HG03432 (cell line): Measurements from ENCODE around the gene GNAS-AS1.
"Not testable (repeated sequence)": the region's sequence is repeated elsewhere in the genome, so short reads cannot be mapped to it uniquely, and the experiment has no call there.

Experiments used
- ATAC-seq: cut with Tn5 transposase; IDR thresholded peaks from one replicate; pipeline ENCODE4 v1.9.1; 2021; ENCODE audit warnings: mild to moderate bottlenecking, moderate library complexity; ENCODE audit not compliant: unreplicated experiment

Gene GNAS-AS1

GRCh38 chr20:58837717-58838116, 13.0 kb downstream of the GNAS-AS1 start:
- no peak for ATAC-seq

GRCh38 chr20:58836616-58837204, 14.0 kb downstream of the GNAS-AS1 start:
- ATAC-seq, result no peak

GRCh38 chr20:58835231-58835630, 15.5 kb downstream of the GNAS-AS1 start:
- ATAC-seq, result no peak

GRCh38 chr20:58833921-58834320, 16.8 kb downstream of the GNAS-AS1 start:
- ATAC-seq, result no peak

- no peak for ATAC-seq
These were observed 18.2 kb downstream of the GNAS-AS1 start for GRCh38 chr20:58832457-58832856.

- no peak for ATAC-seq
These were observed 21.2 kb downstream of the GNAS-AS1 start for GRCh38 chr20:58829531-58829941.

DNA sequence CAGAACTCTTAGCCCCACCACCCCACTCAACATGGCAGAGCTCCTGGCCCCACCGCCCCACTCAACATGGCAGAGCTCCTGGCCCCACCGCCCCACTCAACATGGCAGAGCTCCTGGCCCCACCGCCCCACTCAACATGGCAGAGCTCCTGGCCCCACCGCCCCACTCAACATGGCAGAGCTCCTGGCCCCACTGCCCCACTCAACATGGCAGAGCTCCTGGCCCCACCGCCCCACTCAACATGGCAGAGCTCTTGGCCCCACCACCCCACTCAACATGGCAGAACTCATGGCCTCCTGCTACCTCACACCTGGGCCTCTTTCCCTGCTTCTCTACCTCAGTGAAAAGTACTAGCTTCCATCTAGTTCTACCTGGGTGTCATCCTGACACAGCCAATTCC, 21.9 kb downstream of the GNAS-AS1 start:
- ATAC-seq, result not testable (repeated sequence)

DNA sequence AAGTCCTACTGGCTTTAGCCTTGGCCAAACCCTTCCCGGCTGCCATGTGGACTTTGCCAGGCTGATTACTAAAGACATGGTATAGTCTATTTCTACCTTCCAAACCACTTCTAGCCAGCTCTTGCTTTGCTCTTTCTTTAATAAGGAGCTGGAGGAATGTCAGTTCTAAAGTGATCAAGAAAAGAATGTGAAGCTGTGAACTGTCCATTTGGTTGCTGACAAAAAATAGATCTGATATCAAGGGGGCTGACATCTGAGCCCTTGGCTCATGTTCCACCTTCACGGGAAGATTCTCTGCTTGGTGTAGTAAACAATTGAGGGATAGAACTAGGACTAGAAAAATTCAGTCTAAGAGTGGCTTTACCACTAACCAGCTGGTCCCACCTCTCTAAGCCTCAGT, 22.6 kb downstream of the GNAS-AS1 start:
- no peak for ATAC-seq

DNA sequence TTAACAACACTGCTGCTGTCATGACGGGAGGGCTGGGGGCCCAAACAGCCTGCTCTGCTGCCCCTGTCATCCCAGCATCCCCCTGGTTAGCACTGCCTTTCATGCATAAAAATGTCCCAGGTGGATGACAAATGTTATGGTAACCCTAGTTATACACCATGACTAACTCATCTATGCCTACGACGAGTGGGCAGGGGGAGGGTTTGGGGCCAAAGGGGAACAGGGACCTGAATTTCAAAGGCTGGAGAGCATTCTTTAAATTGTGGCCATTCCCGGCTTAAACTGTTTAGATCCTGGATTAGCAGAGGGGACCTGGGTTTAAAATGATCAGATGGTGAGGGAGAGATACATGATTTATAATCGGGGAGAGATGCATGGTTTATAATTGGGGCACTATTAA, 24.4 kb downstream of the GNAS-AS1 start:
- ATAC-seq, result no peak

- ATAC-seq, result no peak
These were observed 25.3 kb downstream of the GNAS-AS1 start for GRCh38 chr20:58825450-58825849.

- ATAC-seq, result no peak
These were observed 25.9 kb downstream of the GNAS-AS1 start for GRCh38 chr20:58824843-58825242.

GRCh38 chr20:58822748-58823730, 27.7 kb downstream of the GNAS-AS1 start:
- no peak for ATAC-seq

DNA sequence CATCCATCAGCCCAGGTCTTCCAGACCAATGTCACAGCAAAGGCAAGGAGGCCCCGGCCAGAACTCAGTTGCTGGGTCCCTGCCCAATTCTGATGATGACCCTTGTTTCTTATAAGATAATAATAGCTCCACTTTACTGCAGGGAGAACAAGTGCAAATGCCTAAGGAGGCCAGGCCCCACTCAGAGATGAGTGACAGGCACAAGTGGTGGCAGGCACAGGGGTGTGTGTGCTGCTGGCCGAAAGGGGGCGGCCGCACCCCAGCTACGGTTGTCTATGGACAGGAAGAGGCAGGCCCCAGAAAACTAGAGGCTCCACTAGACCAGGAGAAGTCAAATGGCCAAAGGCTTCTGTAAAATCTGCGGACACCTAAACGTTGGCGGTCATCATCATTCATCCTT, 28.6 kb downstream of the GNAS-AS1 start:
- no peak for ATAC-seq

- not testable (repeated sequence) for ATAC-seq
These were observed 30.2 kb downstream of the GNAS-AS1 start for GRCh38 chr20:58820515-58820914.

DNA sequence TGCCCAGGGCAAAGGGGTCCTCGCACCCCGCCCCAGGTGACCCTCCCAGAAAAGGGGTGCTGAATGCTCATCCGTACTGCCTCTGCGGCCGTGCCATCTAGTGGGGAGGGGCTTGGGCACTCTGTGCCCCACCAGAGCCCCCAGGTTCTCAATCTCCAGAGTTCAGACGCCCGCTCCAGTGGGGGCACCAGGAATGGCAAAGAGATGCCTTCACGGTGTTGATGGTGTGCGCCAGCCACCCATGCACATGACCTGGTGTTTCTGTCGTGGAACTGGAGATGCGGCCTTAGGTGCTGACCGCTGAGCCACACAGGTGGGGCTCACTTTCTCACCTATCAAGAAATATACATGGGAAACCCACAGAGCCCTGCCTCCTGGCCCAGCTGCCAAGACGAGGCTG, 30.8 kb downstream of the GNAS-AS1 start:
- no peak for ATAC-seq

- no peak for ATAC-seq
These were observed 32.0 kb downstream of the GNAS-AS1 start for GRCh38 chr20:58818586-58819285.

GRCh38 chr20:58817748-58818147, 33.0 kb downstream of the GNAS-AS1 start:
- no peak for ATAC-seq

DNA sequence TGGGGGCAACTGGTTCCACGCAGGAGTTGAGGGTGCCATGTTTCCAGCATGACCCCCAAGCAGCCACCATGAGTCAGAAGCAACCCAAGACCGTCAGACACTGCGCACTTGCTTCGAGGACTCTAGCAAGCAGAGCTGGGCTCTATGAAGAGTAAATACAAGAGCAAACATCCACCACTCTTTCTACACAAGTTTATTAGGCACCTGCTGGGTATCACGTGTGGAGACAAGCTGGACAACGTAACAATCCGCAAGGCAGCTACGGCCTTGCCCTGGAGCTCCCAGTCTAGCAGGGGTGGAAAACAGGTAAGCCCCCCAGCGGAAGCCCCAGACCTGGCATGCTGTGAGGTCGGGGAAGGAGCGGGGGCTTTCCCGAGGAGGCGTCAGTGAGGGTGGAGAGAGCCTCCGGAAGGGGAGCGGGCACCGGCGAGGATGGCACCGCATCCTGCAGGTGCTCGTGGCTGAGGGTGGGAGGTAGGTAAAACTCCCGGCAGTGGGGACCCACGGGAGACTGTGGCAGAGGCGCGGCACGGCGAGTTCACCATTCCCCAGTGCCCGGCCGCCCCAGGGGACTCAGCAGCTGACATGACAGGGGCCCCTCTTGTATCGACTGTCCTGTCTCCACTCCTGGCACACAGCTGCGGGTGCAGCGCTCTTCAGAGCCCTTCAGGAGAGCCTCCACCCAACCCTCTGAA, 33.6 kb downstream of the GNAS-AS1 start:
- no peak for ATAC-seq

DNA sequence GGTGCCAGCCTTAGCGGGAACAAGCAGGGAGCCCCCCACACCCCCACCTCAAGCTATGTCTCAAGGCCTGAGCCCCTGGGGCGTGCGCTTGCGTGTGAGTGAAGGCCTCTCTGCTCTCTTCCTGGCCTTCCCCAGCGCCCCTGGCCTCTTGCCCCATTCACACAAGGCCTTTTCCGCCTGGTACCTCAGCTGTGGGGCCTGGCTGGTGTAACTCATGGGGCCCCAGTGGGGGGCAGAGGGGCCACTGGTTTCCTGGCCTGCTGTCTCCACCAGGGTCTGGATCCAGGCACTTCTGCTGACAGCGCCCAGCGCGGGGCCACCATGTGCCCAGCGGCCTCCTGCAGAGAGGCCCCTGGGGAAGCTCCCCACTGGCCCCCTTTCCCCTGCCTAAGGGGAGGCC, 34.7 kb downstream of the GNAS-AS1 start:
- no peak for ATAC-seq

- ATAC-seq, result no peak
These were observed 35.3 kb downstream of the GNAS-AS1 start for GRCh38 chr20:58815448-58815847.

GRCh38 chr20:58813369-58813768, 37.3 kb downstream of the GNAS-AS1 start:
- ATAC-seq, result no peak
